Cardiac fibroblast (primary cell): ENCODE data around the gene ABCC11.

Experiments
- DNase-seq, 2 donors: peaks; one replicate each; pipeline versions ENCODE4 v3.0.0 to v3.0.0-alpha.2; 2010; ENCODE audit warnings: low read depth in 2 of 2
- H3K4me3 ChIP-seq, 2 donors: replicated peaks in 1 of 2; 1 replicate in 1 of 2; 2 replicates in 1 of 2; pipeline ENCODE4 v1.5.1; 2011; ENCODE audit warnings: low read depth in 2 of 2, low read length in 2 of 2, mild to moderate bottlenecking in 2 of 2, moderate library complexity in 1 of 2
- CTCF ChIP-seq: IDR thresholded peaks from one replicate; pipeline ENCODE4 v1.5.1; 2011; ENCODE audit warnings: low read depth, mild to moderate bottlenecking, low read length, inconsistent platforms

ABCC11 gene

DNA sequence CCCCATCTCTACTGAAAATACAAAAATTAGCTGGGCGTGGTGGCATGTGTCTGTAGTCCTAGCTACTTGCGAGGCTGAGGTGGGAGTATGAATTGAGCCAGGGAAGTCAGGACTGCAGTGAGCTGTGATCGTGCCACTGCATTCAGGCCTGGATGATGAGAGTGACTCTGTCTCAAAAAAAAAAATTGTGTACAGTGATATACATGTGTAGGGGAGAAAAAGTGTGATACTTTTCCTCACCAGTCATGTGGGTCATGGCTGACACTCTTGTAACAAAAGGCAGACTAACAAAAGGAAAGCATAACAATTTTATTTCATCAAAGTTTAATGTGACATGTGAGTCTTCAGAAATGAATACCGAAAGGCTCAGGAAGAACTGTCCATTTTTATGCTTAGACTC, 89.5 kb downstream of the ABCC11 start:
- DNase-seq = no peak
- no peak overlapping the region for H3K4me3 ChIP-seq
- TF ChIP-seq CTCF = no peak

DNA sequence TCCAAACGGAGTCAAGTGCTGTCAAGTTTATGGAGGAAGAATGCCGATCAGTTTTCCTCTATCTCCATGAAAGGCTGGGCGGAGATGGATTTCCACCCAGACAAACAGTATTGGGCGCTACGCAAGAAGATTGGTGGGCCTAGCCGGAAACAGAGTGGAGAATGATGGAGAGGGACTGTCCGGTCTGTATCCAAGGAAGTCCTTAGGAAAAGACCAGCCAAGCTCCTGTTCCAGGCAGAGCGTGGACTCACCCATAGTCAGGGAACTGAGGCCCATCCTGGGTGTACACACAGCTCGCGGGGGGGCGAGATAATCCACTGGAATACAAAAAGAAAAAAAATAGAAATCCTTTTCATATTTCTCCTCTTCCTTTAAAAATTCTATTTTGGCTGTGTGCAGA, 90.0 kb downstream of the ABCC11 start:
- no peak for TF ChIP-seq CTCF
- H3K4me3 ChIP-seq = no peak overlapping the region
- DNase-seq = no peak

DNA sequence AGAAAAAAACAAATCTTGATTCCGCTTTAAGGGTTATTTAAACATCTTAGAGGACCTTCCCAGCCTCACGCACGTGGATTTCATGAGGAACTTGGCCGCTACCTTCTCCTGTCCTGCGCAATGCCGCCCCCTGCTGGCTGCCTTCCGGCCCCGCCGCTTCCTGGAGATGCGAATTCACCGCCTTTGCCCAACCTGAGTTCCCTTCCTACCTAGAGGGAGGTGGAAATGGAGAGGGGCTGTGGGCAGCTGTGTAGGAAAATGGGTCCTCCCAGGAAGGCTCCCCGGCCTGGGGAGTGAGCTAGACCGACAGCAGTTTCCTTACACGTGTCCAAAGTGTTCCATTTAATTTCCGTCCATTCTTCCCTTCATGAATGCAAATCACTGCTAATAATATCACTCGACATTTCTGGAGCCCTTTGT, 90.5 kb downstream of the ABCC11 start:
- TF ChIP-seq CTCF = peak; percentile 98
- peak; percentile 86 for DNase-seq
- no peak overlapping the region for H3K4me3 ChIP-seq

DNA sequence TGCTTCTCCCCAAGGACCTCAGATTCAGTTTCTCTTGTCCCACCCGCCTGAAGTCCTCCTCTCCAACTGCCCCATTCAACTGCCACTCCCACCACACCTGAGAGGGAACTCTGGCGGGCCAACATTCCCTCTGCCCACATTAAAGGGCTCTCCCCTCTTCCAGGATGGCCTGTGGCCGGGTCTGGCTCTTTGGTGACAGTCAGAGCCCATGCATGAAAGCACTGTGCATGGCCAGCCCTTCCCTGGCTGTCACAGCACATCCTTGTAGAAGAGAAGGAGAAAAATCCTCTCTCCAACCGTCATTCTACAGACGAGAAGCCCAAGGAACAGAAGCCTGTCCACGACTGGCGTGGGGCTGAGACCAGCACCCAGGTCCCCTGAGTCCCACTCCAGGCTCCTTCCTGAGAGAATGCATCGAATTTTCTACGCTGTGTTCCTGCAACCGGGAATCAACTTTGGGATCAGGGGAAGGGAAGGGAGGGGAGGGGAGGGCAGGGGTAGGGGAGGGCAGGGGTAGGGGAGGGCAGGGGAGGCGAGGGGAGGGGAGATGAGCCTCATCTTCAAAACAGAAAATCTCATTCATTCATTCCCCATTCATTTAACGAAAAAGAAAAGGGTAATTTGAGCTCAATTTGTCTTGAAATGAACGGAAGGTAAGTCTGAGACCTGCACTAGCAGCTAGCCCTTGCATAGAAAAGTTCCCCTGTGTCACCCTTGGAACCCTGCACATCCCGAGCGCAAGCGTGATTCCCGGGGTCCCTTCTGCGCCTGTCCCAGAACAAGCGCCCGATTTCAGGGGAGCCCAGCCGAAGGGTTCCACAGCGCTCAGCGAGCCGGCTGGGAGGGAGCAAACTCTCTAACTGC, 91.2 kb downstream of the ABCC11 start, which contains the start of gene ABCC12:
Gene ABCC12, minus strand, starts transcription at position 68 of the 864 bp plus-strand sequence. CDS start 9,569 bp downstream, outside the sequence.
- TF ChIP-seq CTCF = no peak
- H3K4me3 ChIP-seq = no peak within 1 kb of the TSS
- no peak for DNase-seq

GRCh38 chr16:48153774-48154173, 93.6 kb downstream of the ABCC11 start:
- no peak overlapping the region for H3K4me3 ChIP-seq
- TF ChIP-seq CTCF = no peak
- DNase-seq = no peak

- no peak for TF ChIP-seq CTCF
Observed at GRCh38 chr16:48152226-48152625, 95.1 kb downstream of the ABCC11 start.

DNA sequence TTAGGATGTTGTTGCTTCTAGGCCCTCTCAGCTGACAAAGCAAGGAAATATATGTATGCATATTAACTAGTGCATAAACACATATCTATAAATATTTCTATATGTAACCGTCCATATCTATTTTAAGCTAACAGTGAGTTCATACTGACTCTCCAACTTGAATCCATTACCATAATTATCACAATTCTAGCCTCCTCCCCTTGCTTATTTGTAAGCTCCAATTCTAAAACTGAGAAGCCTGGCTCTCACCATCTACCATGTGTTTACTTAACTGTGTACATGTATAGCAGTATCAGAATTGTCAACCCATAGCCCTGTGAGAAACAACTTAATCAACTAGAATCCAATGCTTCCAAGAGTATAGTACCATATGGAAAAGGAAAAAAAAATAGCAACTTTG, 96.6 kb downstream of the ABCC11 start:
- no peak for DNase-seq
- TF ChIP-seq CTCF = no peak
- no peak overlapping the region for H3K4me3 ChIP-seq

More at GRCh38 chr16:48152226-48152625, 95.1 kb downstream of the ABCC11 start:
- DNase-seq = no peak
- no peak overlapping the region for H3K4me3 ChIP-seq
